Vagina (tissue), 2 donors: ENCODE data around the gene SHLD2. TPM values are rescaled to one million over a fixed set of nuclear protein-coding genes. Genes with fewer than 3 reads are reported as not detected.
"Not testable (repeated sequence)": the region's sequence is repeated elsewhere in the genome, so short reads cannot be mapped to it uniquely, and the experiment has no call there.

Source experiments
- DNase-seq, 2 donors: peaks; one replicate each; pipeline ENCODE4 v3.0.0-alpha.2; 2017; ENCODE audit errors: extremely low spot score in 2 of 2
- H3K27ac ChIP-seq: fragments of 200-600 bp; sonication (generic); one replicate; pipeline ENCODE4 v1.5.1; 2019
- H3K27me3 ChIP-seq: fragments of 200-600 bp; sonication (generic); one replicate; pipeline ENCODE4 v1.5.1; 2019
- H3K36me3 ChIP-seq, 2 donors: fragments of 200-600 bp; sonication (generic); one replicate each; pipeline ENCODE4 v1.5.1; 2017 to 2019
- H3K4me1 ChIP-seq: fragments of 200-600 bp; sonication (generic); one replicate; pipeline ENCODE4 v1.5.1; 2019
- H3K4me3 ChIP-seq, 2 donors: fragments of 200-600 bp; sonication (generic); 1 replicate in 1 of 2; 2 replicates in 1 of 2; pipeline ENCODE4 v1.5.1; 2016 to 2019
- H3K9me3 ChIP-seq: fragments of 200-600 bp; sonication (generic); one replicate; pipeline ENCODE4 v1.5.1; 2019
- POLR2A ChIP-seq, 2 donors: fragments of 450-650 bp; IDR thresholded peaks; one replicate each; pipeline ENCODE4 v1.6.1; 2017; ENCODE audit warnings: antibody characterized with exemption in 2 of 2, mild to moderate bottlenecking in 2 of 2, moderate library complexity in 2 of 2
- POLR2AphosphoS5 ChIP-seq, 2 donors: sonication (generic); formaldehyde crosslinking; IDR thresholded peaks; one replicate each; pipeline ENCODE4 v1.9.0; 2017; ENCODE audit warnings: antibody characterized with exemption in 2 of 2, mild to moderate bottlenecking in 2 of 2, low read depth in 1 of 2; ENCODE audit not compliant: insufficient read depth in 1 of 2
- intact Hi-C: fragments of 100-400 bp; cut with DNase I; formaldehyde crosslinking; loops from one replicate; pipeline ENCODE4 v1.15.1; 2023
- total RNA-seq: library from RNA; depleted of rRNA; stranded (reverse); fragments of >200 nt; gene quantifications from one replicate; pipeline ENCODE4 v1.2.3, GENCODE V29; 2016
- TF ChIP-seq, protein P1 (sequence below), 3 experiments: fragments of 450-650 bp in 2 of 3; fragments of 200-600 bp in 1 of 3; sonication (generic) in 1 of 3; IDR thresholded peaks; one replicate each; pipeline ENCODE4 v1.5.1; 2017 to 2019; ENCODE audit warnings: antibody characterized with exemption in 3 of 3, mild to moderate bottlenecking in 2 of 3, moderate library complexity in 2 of 3

Gene SHLD2
- total RNA-seq, 1 donor from 2014 or later = 27.5 TPM

DNA sequence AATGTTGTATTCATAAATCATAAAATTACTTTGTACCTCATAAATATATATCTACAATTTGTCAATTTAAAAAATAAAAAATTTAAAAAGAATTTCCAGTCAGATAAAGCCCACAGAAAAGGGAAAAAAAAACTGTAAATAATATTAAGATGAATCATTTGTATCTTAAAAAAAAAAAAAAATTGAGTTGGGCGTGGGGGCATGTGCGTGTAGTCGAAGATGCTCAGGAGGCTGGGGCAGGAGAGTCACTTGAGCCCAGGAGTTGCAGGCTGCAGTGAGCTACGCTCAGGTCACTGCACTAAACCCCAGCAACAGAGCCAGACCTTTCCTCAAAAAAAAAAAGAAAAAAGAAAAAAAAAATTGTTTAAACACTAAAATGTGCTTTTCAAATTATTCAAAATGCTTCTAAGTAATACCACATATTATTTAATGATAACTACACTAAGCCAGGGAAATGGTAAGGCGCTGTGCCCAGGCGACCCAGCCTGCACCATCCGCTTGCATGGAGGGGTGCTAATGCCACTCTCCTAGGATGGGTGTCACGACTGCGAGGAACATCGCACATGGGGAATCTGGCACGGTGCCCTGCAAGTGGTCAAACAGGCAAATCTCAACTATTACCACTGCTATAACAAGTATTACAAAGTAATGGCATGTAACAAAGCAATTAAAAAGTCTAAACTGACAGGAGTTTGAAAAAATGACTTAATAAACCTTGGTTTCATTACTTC lies 15.7 kb upstream of the SHLD2 start:
- Histone ChIP-seq H3K4me1 (peaks cover 28% of the 10 kb centered on the region), H3K9me3 (no peaks in the 10 kb centered on the region), H3K4me3 (no peak overlapping the region), H3K27me3 (no peaks in the 10 kb centered on the region), H3K27ac (no peak overlapping the region), H3K36me3 (peaks cover 0 to 13% of the 10 kb centered on the region in 2 donors)
- intact Hi-C loops = no loop called here
- TF ChIP-seq POLR2A (IDR thresholded peaks at IDR 0.05) = no peak
- TF ChIP-seq, protein P1, sequence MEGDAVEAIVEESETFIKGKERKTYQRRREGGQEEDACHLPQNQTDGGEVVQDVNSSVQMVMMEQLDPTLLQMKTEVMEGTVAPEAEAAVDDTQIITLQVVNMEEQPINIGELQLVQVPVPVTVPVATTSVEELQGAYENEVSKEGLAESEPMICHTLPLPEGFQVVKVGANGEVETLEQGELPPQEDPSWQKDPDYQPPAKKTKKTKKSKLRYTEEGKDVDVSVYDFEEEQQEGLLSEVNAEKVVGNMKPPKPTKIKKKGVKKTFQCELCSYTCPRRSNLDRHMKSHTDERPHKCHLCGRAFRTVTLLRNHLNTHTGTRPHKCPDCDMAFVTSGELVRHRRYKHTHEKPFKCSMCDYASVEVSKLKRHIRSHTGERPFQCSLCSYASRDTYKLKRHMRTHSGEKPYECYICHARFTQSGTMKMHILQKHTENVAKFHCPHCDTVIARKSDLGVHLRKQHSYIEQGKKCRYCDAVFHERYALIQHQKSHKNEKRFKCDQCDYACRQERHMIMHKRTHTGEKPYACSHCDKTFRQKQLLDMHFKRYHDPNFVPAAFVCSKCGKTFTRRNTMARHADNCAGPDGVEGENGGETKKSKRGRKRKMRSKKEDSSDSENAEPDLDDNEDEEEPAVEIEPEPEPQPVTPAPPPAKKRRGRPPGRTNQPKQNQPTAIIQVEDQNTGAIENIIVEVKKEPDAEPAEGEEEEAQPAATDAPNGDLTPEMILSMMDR (IDR thresholded peaks at IDR 0.05) = no peak
- no peak for DNase-seq

DNA sequence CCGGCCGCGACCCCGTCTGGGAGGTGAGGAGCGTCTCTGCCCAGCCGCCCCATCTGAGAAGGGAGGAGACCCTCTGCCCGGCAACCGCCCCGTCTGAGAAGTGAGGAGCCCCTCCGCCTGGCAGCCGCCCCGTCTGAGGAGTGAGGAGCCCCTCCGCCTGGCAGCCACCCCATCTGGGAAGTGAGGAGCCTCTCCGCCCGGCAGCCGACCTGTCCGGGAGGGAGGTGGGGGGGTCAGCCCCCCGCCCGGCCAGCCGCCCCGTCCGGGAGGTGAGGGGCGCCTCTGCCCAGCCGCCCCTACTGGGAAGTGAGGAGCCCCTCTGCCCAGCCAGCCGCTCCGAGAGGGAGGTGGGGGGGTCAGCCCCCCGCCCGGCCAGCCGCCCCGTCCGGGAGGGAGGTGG lies 14.4 kb upstream of the SHLD2 start:
- H3K9me3 ChIP-seq, H3K36me3 ChIP-seq, H3K27me3 ChIP-seq, DNase-seq, intact Hi-C loops, H3K4me3 ChIP-seq: not testable (repeated sequence)
- peak overlapping the region; percentile 66 for H3K27ac ChIP-seq
- peaks cover 37% of the 10 kb centered on the region for H3K4me1 ChIP-seq

GRCh38 chr10:87081574-87081973 lies 13.4 kb upstream of the SHLD2 start:
- DNase-seq, intact Hi-C loops, H3K27me3 ChIP-seq, H3K9me3 ChIP-seq, H3K36me3 ChIP-seq, H3K4me3 ChIP-seq: not testable (repeated sequence)
- Histone ChIP-seq H3K4me1 (peaks cover 37% of the 10 kb centered on the region), H3K27ac (peak overlapping the region; percentile 73)

GRCh38 chr10:87082219-87082618 lies 12.8 kb upstream of the SHLD2 start:
- H3K27me3 ChIP-seq, H3K4me3 ChIP-seq, H3K9me3 ChIP-seq, H3K36me3 ChIP-seq, intact Hi-C loops, DNase-seq: not testable (repeated sequence)
- Histone ChIP-seq H3K4me1 (peaks cover 39% of the 10 kb centered on the region), H3K27ac (peak overlapping the region; percentile 73)

DNA sequence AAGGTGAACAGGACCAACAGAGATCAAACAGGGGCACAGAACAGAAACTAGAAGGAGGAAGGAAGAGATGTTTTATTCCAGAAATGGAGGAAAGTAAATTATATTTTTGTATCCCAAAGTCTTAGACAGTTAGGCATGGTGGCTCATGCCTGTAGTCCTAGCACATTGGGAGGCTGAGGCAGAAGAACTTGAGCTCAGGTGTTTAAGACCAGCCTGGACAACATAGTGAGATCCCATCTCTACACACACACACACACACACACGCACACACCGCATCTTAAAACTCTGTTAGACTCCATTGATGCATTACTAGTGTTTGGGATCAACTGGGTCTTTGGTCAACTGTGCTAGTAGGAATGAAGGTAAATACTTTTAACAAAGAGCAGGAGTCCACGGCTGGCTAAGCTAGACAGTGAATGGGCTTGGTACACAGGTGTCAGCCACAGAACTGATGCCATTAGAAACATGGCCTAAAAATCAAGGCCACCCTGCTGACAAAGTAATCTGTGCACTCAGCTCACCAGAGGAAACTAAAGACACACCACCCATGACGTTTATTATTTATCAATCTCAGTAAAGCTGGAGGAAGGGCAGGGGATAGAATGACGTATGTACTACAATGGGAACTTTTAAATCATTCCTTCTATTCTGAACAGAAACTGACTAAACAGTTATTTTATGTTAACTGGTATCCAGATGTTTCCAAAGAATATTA lies 11.3 kb upstream of the SHLD2 start:
- intact Hi-C loops, H3K27me3 ChIP-seq, H3K9me3 ChIP-seq, DNase-seq, H3K4me3 ChIP-seq, H3K36me3 ChIP-seq: not testable (repeated sequence)
- H3K4me1 ChIP-seq = peaks cover 47% of the 10 kb centered on the region
- peak overlapping the region; percentile 73 for H3K27ac ChIP-seq

- H3K36me3 ChIP-seq, H3K9me3 ChIP-seq, H3K27me3 ChIP-seq, H3K4me3 ChIP-seq, intact Hi-C loops, DNase-seq: not testable (repeated sequence)
- Histone ChIP-seq H3K4me1 (peaks cover 51% of the 10 kb centered on the region), H3K27ac (peak overlapping the region; percentile 73)
These were observed 10.7 kb upstream of the SHLD2 start for GRCh38 chr10:87084291-87084782.

DNA sequence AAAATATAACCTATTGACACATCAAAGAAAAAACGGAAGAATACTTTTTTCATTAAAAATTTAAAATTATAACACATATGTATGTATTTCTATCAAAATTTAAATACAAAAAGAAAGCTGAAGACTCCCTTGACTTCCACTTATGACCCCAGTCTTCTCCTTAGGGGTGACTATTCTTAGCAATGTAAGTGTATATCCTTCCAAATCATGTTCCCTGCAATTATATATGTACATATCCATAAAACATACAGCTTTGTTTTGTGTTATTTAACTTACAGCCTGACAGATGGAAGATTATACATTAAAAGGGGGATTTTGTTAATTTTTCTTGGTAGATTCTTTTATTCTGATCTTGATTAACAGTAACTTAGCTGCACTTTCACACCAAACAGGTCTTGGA lies 9.5 kb upstream of the SHLD2 start:
- intact Hi-C loops = no loop called here
- no peaks in the 10 kb centered on the region for H3K9me3 ChIP-seq
- no peak overlapping the region for H3K27ac ChIP-seq
- no peaks in the 10 kb centered on the region for H3K36me3 ChIP-seq
- no peak overlapping the region for H3K4me3 ChIP-seq
- H3K27me3 ChIP-seq = no peaks in the 10 kb centered on the region
- H3K4me1 ChIP-seq = peaks cover 63% of the 10 kb centered on the region
- no peak for DNase-seq
- TF ChIP-seq, protein P1 (IDR thresholded peaks at IDR 0.05) = no peak
- TF ChIP-seq POLR2AphosphoS5 (IDR thresholded peaks at IDR 0.05; ENCODE audit: insufficient read depth in 1 of 2, low read depth in 1 of 2) (no peak), POLR2A (IDR thresholded peaks at IDR 0.05) (no peak)
